Dermis microvascular lymphatic vessel endothelial cell (primary cell): ENCODE measurements around the gene STRN. TPM values are rescaled to one million over a fixed set of nuclear protein-coding genes. Genes with fewer than 3 reads are reported as not detected.
"Not testable (repeated sequence)": the region's sequence is repeated elsewhere in the genome, so short reads cannot be mapped to it uniquely, and the experiment has no call there.

ENCODE experiments used
- DNase-seq, 2 donors: peaks; one replicate each; pipeline versions ENCODE4 v3.0.0 to v3.0.0-alpha.2; 2010; ENCODE audit warnings: low read depth in 2 of 2
- total RNA-seq: library from RNA; depleted of rRNA; stranded (reverse); fragments of >200 nt; gene quantifications from 2 replicates; pipeline ENCODE4 v1.2.1, GENCODE V29; 2014

Gene STRN, protein sequence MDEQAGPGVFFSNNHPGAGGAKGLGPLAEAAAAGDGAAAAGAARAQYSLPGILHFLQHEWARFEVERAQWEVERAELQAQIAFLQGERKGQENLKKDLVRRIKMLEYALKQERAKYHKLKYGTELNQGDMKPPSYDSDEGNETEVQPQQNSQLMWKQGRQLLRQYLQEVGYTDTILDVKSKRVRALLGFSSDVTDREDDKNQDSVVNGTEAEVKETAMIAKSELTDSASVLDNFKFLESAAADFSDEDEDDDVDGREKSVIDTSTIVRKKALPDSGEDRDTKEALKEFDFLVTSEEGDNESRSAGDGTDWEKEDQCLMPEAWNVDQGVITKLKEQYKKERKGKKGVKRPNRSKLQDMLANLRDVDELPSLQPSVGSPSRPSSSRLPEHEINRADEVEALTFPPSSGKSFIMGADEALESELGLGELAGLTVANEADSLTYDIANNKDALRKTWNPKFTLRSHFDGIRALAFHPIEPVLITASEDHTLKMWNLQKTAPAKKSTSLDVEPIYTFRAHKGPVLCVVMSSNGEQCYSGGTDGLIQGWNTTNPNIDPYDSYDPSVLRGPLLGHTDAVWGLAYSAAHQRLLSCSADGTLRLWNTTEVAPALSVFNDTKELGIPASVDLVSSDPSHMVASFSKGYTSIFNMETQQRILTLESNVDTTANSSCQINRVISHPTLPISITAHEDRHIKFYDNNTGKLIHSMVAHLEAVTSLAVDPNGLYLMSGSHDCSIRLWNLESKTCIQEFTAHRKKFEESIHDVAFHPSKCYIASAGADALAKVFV
- 15.0 and 19.0 TPM in 2 replicates for total RNA-seq

- DNase-seq, result peak; percentile 82 to 97
These were observed at the start of gene STRN for GRCh38 chr2:36966370-36967235. Gene STRN (minus strand): TSS chr2:36966536. CDS start chr2:36966463, 73 bp downstream.

DNA sequence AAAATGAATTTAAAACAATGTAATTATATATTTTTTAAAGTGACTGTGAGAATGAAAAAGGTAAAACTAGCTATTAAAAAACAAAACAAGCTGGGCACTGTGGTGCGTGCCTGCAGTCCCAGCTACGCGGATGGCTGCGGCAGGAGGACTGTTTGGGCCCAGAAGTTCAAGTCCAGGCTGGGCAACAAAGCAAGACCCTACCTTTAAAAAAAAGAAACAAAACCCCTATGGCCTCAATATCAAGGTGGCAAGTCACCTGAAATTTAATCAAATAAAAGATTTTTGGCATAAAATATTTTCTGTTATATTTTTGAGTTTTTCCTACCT is 46.9 kb upstream of the STRN start:
- DNase-seq, result no peak

DNA sequence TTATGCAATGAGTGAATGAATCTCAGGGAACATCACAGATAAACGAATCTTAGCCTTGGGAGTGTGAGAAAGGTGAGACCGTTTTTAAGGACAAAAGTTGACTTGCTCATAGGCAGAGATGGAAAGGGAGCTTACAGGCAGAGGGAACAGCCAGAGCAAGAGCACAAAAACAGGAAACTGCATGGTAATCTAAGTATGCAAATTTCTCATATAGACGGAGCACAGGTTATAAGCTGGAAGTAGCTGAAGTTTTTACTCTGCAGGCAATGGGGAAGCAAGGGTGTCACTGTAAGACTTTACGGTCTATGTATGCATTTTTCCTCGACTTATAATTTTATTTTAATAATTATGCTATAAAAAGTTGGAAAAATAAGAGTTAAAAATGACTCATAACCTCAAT is 44.8 kb upstream of the STRN start:
- DNase-seq, result peak in 1 of 2 donors; percentile 4

- peak; percentile 50 to 64 for DNase-seq
These were observed 39.0 kb upstream of the STRN start for GRCh38 chr2:37005118-37005868.

DNA sequence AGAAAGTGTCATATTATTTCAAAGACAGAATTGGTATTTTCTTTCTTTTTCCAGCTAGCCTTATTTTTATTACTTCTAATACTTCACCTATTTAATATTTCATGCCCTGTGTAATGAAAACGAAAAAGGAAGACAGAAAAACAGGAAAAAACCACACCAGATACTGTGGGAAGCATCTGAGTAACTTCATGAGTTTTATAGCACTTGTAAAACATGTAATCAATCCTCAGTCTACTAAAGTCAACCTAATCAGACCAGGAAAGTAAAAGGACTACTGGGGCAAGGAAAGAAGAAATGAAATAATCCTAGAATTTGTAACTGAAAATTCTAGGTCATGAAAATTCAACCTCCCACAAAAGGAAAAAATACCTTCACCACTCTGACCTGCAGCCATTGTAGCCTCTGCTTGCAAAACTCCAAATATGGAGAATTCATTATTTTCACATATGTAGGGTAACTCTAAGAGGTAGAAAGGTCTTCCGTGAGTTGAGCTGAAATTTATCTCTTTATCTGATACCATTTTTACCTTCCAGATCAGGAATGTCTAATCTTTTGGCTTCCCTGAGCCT is 34.7 kb upstream of the STRN start:
- DNase-seq, result no peak

DNA sequence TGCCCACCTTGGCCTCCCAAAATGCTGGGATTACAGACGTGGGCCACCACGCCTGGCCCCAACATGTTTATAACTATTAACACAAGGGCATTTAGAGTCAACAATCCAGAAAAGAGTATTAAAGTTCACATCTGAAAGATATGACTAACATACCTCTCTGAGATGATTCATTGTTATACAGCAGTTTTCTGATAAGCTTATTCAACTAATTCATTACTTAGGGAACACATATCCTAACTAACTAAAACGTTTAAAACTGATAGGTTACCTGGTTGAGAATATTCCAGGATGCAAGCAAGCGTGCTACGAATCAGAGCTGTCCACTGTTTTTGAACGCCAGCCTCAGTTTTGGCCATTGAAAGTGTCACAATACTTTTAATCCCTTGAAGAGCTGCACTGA is 34.0 kb upstream of the STRN start:
- DNase-seq, result peak in 1 of 2 donors; percentile 1

DNA sequence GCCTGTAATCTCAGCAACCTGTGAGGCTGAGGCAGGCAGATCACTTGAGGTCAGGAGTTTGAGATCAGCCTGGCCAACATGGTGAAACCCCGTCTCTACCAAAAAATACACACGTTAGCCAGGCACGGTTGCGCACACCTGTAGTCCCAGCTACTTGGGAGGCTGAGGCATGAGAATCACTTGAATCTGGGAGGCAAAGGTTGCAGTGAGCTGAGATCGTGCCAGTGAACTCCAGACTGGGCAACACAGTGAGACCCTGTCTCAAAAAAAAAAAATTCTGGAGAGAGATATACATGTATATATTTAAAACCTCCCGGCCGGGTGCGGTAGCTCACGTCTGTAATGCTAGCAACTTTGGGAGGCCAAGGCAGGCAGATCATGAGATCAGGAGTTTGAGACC is 33.1 kb upstream of the STRN start:
- DNase-seq, result not testable (repeated sequence)

GRCh38 chr2:36993841-36994620 is 27.7 kb upstream of the STRN start:
- no peak for DNase-seq

DNA sequence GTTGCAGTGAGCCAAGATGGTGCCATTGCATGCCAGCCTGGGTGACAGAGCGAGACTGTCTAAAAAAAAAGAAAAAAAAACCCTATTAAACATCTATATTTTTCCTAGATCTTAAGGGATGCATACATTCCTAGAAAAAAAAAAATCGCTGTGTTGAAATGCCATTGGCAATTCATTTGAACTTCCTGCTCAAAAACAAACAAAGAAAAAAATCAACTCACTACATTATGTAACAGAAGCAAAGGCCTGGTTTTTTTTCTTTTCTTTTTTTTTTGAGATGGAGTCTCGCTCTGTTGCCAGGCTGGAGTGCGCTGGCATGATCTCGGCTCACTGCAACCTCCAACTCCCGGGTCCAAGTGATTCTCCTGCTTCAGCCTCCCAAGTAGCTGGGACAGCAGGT is 21.7 kb upstream of the STRN start:
- DNase-seq, result no peak

DNA sequence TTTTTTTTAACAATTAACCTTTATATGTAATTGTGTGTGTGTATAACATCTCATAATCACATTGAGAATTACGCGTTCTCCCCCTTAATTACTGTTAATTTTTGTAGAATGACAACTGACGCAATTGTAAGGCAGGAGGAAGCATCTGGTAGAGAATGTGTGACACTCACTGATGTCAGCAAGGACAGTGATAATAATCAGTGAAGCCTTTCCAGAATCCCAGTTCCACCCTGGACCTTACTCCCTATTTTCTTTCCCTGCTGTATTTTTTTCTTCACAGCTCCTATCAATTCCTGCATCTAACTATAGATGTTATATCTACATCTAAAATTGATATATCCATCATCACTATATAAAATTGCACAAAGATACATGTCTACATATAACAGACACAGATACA is 16.1 kb upstream of the STRN start:
- peak in 1 of 2 donors; percentile 24 for DNase-seq

GRCh38 chr2:36981911-36982310 is 15.6 kb upstream of the STRN start:
- DNase-seq, result no peak

- not testable (repeated sequence) for DNase-seq
These were observed 12.7 kb upstream of the STRN start for GRCh38 chr2:36979007-36979406.

- DNase-seq, result no peak
These were observed 9.7 kb upstream of the STRN start for GRCh38 chr2:36976065-36976464.

DNA sequence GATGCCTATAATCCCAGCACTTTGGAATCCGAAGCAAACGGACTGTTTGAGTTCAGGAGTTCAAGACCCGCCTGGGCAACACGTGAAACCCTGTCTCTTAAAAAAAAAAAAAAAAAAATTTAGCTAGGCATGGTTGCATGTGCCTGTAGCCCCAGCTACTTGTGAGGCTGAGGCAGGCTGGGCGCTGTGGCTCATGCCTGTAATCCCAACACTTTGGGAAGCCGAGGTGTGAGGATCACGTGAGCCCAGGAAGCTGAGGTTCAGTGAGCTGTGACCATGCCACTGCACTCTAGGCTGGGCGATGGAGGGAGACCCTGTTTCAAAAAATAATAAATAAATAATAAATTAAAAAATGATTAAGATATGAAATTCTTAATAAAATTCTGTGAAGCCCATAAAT is 9.0 kb upstream of the STRN start:
- no peak for DNase-seq

DNA sequence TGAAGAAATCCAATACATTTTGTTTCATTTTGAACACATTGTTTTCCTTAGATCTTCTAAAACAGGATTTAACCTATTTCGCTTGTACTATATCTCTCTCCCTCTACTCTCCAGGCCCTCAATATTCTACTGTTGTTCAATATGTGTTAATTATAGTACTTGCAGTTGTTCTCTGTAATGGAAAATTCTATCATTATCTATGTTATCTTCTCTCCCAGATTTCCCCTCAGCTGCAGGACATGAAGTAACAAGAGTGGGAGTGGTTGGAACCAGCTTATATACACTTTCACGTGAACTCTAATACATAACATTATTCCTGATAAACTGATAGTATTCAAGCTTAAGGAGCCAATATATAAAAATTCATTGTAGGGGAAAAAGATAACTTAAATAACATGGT is 7.0 kb upstream of the STRN start:
- peak; percentile 86 to 92 for DNase-seq

GRCh38 chr2:36971990-36972389 is 5.7 kb upstream of the STRN start:
- DNase-seq, result no peak

- DNase-seq, result no peak
These were observed 1.0 kb upstream of the STRN start for GRCh38 chr2:36967236-36967876.

GRCh38 chr2:36965751-36966369 is 476 bp downstream of the STRN start:
- DNase-seq, result peak in 1 of 2 donors; percentile 47

GRCh38 chr2:36965206-36965605 is 1.1 kb downstream of the STRN start:
- DNase-seq, result no peak
